ENCODE data around the gene PTPRB.

The PTPRB gene

DNA sequence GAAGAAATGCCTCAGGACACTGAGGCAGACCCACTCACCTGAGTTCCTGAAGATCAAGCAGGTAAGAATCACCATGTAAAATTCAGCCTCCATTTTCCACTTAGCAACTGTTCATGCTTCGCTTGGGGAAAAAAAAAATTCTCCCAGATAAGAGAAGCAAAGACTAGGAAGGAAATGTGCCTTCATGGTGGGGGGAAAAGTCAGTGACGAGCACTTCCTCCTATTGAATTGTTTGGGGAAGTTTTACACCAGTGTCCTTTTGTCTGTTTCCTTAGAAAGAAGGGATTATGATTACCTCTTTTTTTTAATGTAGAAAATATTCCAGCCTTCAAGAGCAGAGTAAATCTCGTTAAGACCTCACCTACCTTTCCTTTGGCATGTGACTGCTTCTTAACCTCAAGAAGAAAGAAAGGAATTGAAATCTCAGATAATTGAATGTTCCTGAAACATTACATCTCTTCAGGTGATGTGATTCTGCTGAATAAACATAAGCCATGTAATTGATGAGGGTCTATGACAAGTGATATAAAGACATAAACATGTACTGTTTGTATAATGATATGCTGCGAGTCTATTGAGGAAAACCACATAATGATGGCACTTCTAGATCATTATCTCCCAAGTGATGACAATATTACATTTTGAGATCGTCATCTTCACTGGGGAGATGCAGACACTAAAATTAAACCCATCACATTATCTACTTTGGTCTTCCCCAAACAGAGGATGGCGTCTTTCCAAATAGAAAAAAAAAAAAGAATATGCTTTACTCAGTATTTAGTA, at the start of gene PTPRB:
Gene PTPRB (minus strand): TSS at position 127 of the 783 bp plus-strand sequence. CDS start 34 bp downstream, at position 93.
- in situ Hi-C loops (cut with HindIII; ENCODE audit: low sequenced_read_pairs): no loop called here
- no peak within 1 kb of the TSS for H3K4me3 ChIP-seq (ENCODE audit: low read depth, low read length)
- TF ChIP-seq, protein P1, sequence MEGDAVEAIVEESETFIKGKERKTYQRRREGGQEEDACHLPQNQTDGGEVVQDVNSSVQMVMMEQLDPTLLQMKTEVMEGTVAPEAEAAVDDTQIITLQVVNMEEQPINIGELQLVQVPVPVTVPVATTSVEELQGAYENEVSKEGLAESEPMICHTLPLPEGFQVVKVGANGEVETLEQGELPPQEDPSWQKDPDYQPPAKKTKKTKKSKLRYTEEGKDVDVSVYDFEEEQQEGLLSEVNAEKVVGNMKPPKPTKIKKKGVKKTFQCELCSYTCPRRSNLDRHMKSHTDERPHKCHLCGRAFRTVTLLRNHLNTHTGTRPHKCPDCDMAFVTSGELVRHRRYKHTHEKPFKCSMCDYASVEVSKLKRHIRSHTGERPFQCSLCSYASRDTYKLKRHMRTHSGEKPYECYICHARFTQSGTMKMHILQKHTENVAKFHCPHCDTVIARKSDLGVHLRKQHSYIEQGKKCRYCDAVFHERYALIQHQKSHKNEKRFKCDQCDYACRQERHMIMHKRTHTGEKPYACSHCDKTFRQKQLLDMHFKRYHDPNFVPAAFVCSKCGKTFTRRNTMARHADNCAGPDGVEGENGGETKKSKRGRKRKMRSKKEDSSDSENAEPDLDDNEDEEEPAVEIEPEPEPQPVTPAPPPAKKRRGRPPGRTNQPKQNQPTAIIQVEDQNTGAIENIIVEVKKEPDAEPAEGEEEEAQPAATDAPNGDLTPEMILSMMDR (IDR thresholded peaks at IDR 0.05; ENCODE audit: low read depth, low read length): no peak
- no peak for DNase-seq (ENCODE audit: low read depth, low spot score)

DNA sequence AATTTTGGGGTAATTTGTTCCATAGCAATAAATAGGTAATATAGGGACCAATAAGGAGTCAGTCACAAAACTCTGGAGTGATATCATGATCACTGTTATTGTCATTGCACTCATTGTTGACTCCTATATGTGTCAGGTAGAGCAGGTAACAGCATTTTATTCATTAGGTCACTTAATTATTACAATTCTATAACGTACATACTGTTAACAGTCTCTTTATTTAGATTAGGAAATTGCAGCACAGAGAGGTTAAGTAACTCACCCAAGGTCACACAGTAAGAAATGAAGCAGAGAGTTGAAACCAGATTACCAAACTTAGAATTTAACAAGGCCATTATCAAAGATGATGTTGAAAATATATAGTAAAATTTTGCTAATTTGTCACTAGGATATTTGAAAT, 49.7 kb upstream of the PTPRB start:
- in situ Hi-C loops (cut with HindIII; ENCODE audit: low sequenced_read_pairs): no loop called here
- no peak overlapping the region for H3K4me3 ChIP-seq (ENCODE audit: low read depth, low read length)
- DNase-seq (ENCODE audit: low read depth, low spot score): no peak
- TF ChIP-seq, protein P1 (IDR thresholded peaks at IDR 0.05; ENCODE audit: low read depth, low read length): no peak

DNA sequence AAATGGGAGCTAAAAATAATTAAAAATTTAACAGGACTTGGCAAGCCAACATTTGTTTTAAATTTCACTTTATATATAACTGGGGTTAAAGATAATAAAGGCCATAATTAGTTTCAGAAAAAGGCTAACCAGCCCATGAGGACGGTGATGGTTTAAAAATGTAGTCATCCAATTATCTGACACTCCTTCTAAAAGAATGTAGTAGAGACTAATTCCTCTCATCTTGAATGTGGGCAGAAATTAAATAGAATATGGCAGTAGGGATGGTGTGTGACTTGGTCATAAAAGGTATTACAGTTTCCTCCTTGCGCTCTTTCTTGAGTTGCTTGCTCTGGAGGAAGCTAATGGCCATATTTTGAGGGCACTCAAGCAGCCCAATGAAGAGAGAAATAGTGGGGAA, 49.1 kb upstream of the PTPRB start:
- no peak for DNase-seq (ENCODE audit: low read depth, low spot score)
- no peak overlapping the region for H3K4me3 ChIP-seq (ENCODE audit: low read depth, low read length)
- TF ChIP-seq, protein P1 (IDR thresholded peaks at IDR 0.05; ENCODE audit: low read depth, low read length): no peak
- in situ Hi-C loops (cut with HindIII; ENCODE audit: low sequenced_read_pairs): no loop called here

DNA sequence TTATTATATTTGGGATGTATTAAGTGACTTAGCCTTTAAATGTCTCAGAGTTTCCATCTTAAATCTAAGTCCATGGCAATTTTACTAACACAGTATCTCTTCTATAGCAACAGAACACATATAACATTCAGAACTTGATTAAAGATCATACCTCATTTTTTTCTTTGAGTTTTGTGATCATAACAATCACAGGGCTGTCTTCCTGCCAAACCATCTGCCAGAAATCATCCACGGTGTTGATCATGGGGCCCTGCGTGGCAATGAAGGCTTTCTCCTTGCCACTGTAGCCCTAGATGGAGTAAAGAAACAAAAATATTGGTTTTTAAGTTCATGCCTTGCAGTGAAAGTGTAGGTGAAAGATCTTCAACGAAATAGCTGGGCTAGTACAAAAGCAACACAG, 46.7 kb upstream of the PTPRB start:
- in situ Hi-C loops (cut with HindIII; ENCODE audit: low sequenced_read_pairs): no loop called here
- TF ChIP-seq, protein P1 (IDR thresholded peaks at IDR 0.05; ENCODE audit: low read depth, low read length): no peak

DNA sequence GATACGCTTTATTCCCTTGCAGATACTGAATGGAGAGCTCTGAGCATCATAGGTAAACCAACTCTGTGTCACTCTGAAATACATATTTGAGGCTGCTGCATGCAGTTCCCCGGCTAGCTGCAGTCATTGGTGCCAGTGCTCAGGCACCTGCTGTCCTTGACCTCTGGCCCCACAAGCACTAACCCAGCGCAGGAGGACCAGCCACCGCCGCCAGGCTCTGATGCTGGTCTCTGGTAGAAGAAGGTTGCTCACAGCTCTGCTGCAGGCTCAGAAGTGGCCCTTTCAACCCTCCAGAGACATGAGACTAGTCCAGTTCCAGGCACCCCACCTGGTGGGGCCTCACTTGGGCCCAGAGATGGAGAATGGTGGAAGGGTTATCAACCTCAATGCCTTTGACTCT, 34.5 kb upstream of the PTPRB start:
- in situ Hi-C loops (cut with HindIII; ENCODE audit: low sequenced_read_pairs): no loop called here
- no peak overlapping the region for H3K4me3 ChIP-seq (ENCODE audit: low read depth, low read length)
- no peak for DNase-seq (ENCODE audit: low read depth, low spot score)
- TF ChIP-seq, protein P1 (IDR thresholded peaks at IDR 0.05; ENCODE audit: low read depth, low read length): no peak

More for the DNA sequence above, 46.7 kb upstream of the PTPRB start:
- DNase-seq (ENCODE audit: low read depth, low spot score): no peak
- no peak overlapping the region for H3K4me3 ChIP-seq (ENCODE audit: low read depth, low read length)

DNA sequence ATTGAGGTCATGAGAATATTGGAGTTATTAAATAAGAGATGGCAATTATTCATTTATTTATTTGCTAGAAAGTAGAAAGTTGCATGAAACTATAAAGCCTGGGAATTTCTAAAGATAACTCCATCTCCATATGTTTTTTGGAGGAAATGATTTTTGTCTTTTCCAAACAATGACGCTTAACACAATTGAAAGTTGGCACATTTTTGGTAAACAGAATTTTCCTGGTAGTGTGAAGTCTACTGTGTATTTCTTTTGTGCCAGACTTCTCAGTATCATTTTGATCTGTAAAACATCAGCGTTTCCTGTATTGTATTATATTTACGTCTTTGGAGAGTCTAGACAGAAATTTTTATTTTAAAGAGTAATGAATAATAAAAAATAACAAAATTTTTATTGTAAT, 33.7 kb upstream of the PTPRB start:
- H3K4me3 ChIP-seq (ENCODE audit: low read depth, low read length): no peak overlapping the region
- in situ Hi-C loops (cut with HindIII; ENCODE audit: low sequenced_read_pairs): no loop called here
- no peak for DNase-seq (ENCODE audit: low read depth, low spot score)
- TF ChIP-seq, protein P1 (IDR thresholded peaks at IDR 0.05; ENCODE audit: low read depth, low read length): no peak

Data from astrocyte of the spinal cord (primary cell).